ENCODE results near the gene GSTM1. TPM values are rescaled to one million over a fixed set of nuclear protein-coding genes. Genes with fewer than 3 reads are reported as not detected.

GSTM1 gene
- total and polyA plus RNA-seq, 10 of the 15 experiments (the other 5 are each of a cell fraction or from before 2014, with no cell fraction given): 16.0 to 75.6 (median 46.4) TPM

GRCh38 chr1:109644670-109645069, 42.9 kb upstream of the GSTM1 start:
- Histone ChIP-seq H3K27me3 (replicated peaks in 1 of 2; ENCODE audit: control insufficient read depth in 2 of 2, insufficient read depth in 2 of 2, low read length in 1 of 2) (no peaks in the 10 kb centered on the region), H3K4me2 (ENCODE audit: control insufficient read depth, insufficient read depth) (no peak overlapping the region), H3K4me1 (ENCODE audit: control insufficient read depth, insufficient read depth, low read length) (peaks cover 9% of the 10 kb centered on the region), H3K9me3 (replicated peaks; ENCODE audit: control insufficient read depth, insufficient read depth, low read length) (no peaks in the 10 kb centered on the region), H3K79me2 (ENCODE audit: control insufficient read depth, insufficient read depth, low read length) (no peaks in the 10 kb centered on the region), H3K27ac (ENCODE audit: control insufficient read depth, insufficient read depth) (no peak overlapping the region), H3K36me3 (ENCODE audit: control insufficient read depth in 2 of 2, insufficient read depth in 2 of 2, low read length in 1 of 2) (no peaks in the 10 kb centered on the region), H3K4me3 (no peak overlapping the region), H3K9ac (ENCODE audit: control insufficient read depth, insufficient read depth, low read length) (no peak overlapping the region), H4K20me1 (ENCODE audit: control insufficient read depth, insufficient read depth) (no peaks in the 10 kb centered on the region), H2AFZ (ENCODE audit: control insufficient read depth, low read depth, low read length) (no peak overlapping the region)
- no peak for ATAC-seq
- ChIA-PET SMC1A (ENCODE audit: uncharacterized antibody, unreplicated experiment) (interaction anchor here (1.0 kb wide), 1 partner anchor 340 kb away, joined by 5 read pairs; the partner anchor contains the start of gene AHCYL1), RAD21 (ENCODE audit: unreplicated experiment) (interaction anchor here (1.1 to 2.5 kb wide), 2 partner anchors 96 to 133 kb away, joined by 3 to 6 read pairs; partner anchors contain the start of gene GNAI3), POLR2A (no interaction called here), CTCF (interaction anchor here (1.7 to 10.7 kb wide), 3 partner anchors 9 to 130 kb away, joined by 7 to 299 read pairs (median 282); partner anchors contain the start of gene GSTM4)
- WGBS (ENCODE audit: insufficient coverage, insufficient replicate concordance, low lambda C conversion rate, missing lambda C conversion rate): no CpG with 5 or more reads among the region's 10 CpGs
- no TSS peak for BruUV-seq (replicated peaks)
- TF ChIP-seq WRNIP1 (IDR thresholded peaks at IDR 0.05; ENCODE audit: borderline replicate concordance, low read depth, low read length) (no peak), CBFB (IDR thresholded peaks at IDR 0.05; ENCODE audit: low read depth) (no peak), HDAC2 (IDR thresholded peaks at IDR 0.05) (no peak), SMAD1 (IDR thresholded peaks at IDR 0.05; ENCODE audit: low read depth, partially characterized antibody) (no peak), ZNF24 (IDR thresholded peaks at IDR 0.05) (no peak), POLR2AphosphoS5 (IDR thresholded peaks at IDR 0.05; ENCODE audit: low read length) (no peak), KLF5 (IDR thresholded peaks at IDR 0.05; ENCODE audit: partially characterized antibody) (no peak)
- intact Hi-C loops (cut with micrococcal nuclease; ENCODE audit: unreplicated experiment): loop anchor here (5.0 kb wide), 4 partner anchors 43 to 338 kb away; partner anchors contain the start of genes AHCYL1, GNAI3 and GSTM1
- no peak for DNase-seq (ENCODE audit: low read depth, low spot score)
- in situ Hi-C loops (cut with MboI): loop anchor here (5.0 kb wide), 2 partner anchors 128 to 343 kb away; no protein-coding TSS in a partner anchor
- no peak for FAIRE-seq

- Histone ChIP-seq H3K4me3 (no peak overlapping the region), H3K9me3 (replicated peaks; ENCODE audit: control insufficient read depth, insufficient read depth, low read length) (no peaks in the 10 kb centered on the region), H3K79me2 (ENCODE audit: control insufficient read depth, insufficient read depth, low read length) (no peaks in the 10 kb centered on the region), H3K9ac (ENCODE audit: control insufficient read depth, insufficient read depth, low read length) (no peak overlapping the region), H3K4me2 (ENCODE audit: control insufficient read depth, insufficient read depth) (no peak overlapping the region; the same call in 1 of the 2 replicates), H2AFZ (ENCODE audit: control insufficient read depth, low read depth, low read length) (peak overlapping the region; percentile 41; the same call in 1 of the 2 replicates), H4K20me1 (ENCODE audit: control insufficient read depth, insufficient read depth) (no peaks in the 10 kb centered on the region), H3K27me3 (replicated peaks in 1 of 2; ENCODE audit: control insufficient read depth in 2 of 2, insufficient read depth in 2 of 2, low read length in 1 of 2) (no peaks in the 10 kb centered on the region), H3K4me1 (ENCODE audit: control insufficient read depth, insufficient read depth, low read length) (no peaks in the 10 kb centered on the region), H3K36me3 (ENCODE audit: control insufficient read depth in 2 of 2, insufficient read depth in 2 of 2, low read length in 1 of 2) (no peaks in the 10 kb centered on the region), H3K27ac (ENCODE audit: control insufficient read depth, insufficient read depth) (no peak overlapping the region)
- no TSS peak for BruUV-seq (replicated peaks)
- ATAC-seq: no peak
- WGBS (ENCODE audit: insufficient coverage, insufficient replicate concordance, low lambda C conversion rate, missing lambda C conversion rate): 13% methylated on average over 4 of the region's 4 CpGs
- TF ChIP-seq JUND (IDR thresholded peaks at IDR 0.05; ENCODE audit: low read depth, low read length) (no peak), SRF (IDR thresholded peaks at IDR 0.05; ENCODE audit: low read depth in 2 of 2, low read length in 2 of 2) (no peak), BHLHE40 (IDR thresholded peaks at IDR 0.05; ENCODE audit: borderline replicate concordance in 1 of 2, low read depth in 2 of 2, low read length in 1 of 2) (no peak), RAD21 (IDR thresholded peaks at IDR 0.05; ENCODE audit: insufficient read depth, low read depth, low read length) (peak; percentile 29; the same call in 1 of the 2 replicates), NFYB (IDR thresholded peaks at IDR 0.05; ENCODE audit: insufficient read depth, low read depth, low read length) (0 out of 2 replicates have a peak, but pooled peaks have one; percentile 12), CTCF (IDR thresholded peaks at IDR 0.05 in 2 of 3, conservative IDR thresholded peaks at IDR 0.05 in 1 of 3; ENCODE audit: control insufficient read depth in 2 of 3, extremely low read depth in 1 of 3, insufficient read depth in 1 of 3, low read depth in 3 of 3, low read length in 3 of 3) (peak in 1 of 3 experiments; percentile 24; a peak in 1 of 6 replicates)
- no peak for DNase-seq (ENCODE audit: low read depth, low spot score)
- in situ Hi-C loops (cut with MboI) (no loop called here), intact Hi-C loops (cut with micrococcal nuclease; ENCODE audit: unreplicated experiment) (no loop called here)
- ChIA-PET POLR2A (interaction anchor here (0.6 to 2.0 kb wide), 2 partner anchors 9 to 14 kb away, joined by 3 to 7 read pairs; no protein-coding TSS in a partner anchor), CTCF (interaction anchor here (0.6 to 10.8 kb wide), 16 partner anchors 9 to 362 kb away, joined by 3 to 299 read pairs (median 4); partner anchors contain the start of genes AHCYL1, GSTM1 and GSTM2), RAD21 (ENCODE audit: unreplicated experiment) (interaction anchor here (0.6 to 4.9 kb wide), 5 partner anchors 9 to 335 kb away, joined by 3 to 48 read pairs (median 13); partner anchors contain the start of gene AHCYL1), SMC1A (ENCODE audit: uncharacterized antibody, unreplicated experiment) (interaction anchor here (0.7 to 5.6 kb wide), 10 partner anchors 9 to 335 kb away, joined by 3 to 63 read pairs (median 4); partner anchors contain the start of genes AHCYL1, GNAI3 and GSTM1)
- no peak for FAIRE-seq
Measured at GRCh38 chr1:109649491-109649914, 38.1 kb upstream of the GSTM1 start.

Measured in GM12878 (cell line).